Measurements from ENCODE around the gene RAB11FIP5. TPM values are rescaled to one million over a fixed set of nuclear protein-coding genes. Genes with fewer than 3 reads are reported as not detected.

Gene RAB11FIP5
- total RNA-seq, 4 donors from 2014 or later: 27.1 to 35.3 (median 33.7) TPM

GRCh38 chr2:73110168-73111072 is 2.3 kb downstream of the RAB11FIP5 start:
- ATAC-seq: no peak
- H3K9me3 ChIP-seq: no peaks in the 10 kb centered on the region
- intact Hi-C loops (cut with DNase I; ENCODE audit: low total_unique reads): loop anchor here (5.0 to 10.0 kb wide), 4 partner anchors 102 to 1168 kb away; partner anchors contain the start of genes ALMS1, CCT7, PRADC1 and SMYD5
- in situ Hi-C loops (cut with MboI; ENCODE audit: low sequenced_read_pairs in 4 of 4): no loop called here
- peak overlapping the region; percentile 81 to 96 (median 87) for H3K27ac ChIP-seq
- peaks cover 43 to 47% of the 10 kb centered on the region in 2 donors for H3K4me1 ChIP-seq
- no peaks in the 10 kb centered on the region for H3K27me3 ChIP-seq
- no peaks in the 10 kb centered on the region for H3K36me3 ChIP-seq
- TF ChIP-seq POLR2A (IDR thresholded peaks at IDR 0.05): no peak
- TF ChIP-seq, protein P1, sequence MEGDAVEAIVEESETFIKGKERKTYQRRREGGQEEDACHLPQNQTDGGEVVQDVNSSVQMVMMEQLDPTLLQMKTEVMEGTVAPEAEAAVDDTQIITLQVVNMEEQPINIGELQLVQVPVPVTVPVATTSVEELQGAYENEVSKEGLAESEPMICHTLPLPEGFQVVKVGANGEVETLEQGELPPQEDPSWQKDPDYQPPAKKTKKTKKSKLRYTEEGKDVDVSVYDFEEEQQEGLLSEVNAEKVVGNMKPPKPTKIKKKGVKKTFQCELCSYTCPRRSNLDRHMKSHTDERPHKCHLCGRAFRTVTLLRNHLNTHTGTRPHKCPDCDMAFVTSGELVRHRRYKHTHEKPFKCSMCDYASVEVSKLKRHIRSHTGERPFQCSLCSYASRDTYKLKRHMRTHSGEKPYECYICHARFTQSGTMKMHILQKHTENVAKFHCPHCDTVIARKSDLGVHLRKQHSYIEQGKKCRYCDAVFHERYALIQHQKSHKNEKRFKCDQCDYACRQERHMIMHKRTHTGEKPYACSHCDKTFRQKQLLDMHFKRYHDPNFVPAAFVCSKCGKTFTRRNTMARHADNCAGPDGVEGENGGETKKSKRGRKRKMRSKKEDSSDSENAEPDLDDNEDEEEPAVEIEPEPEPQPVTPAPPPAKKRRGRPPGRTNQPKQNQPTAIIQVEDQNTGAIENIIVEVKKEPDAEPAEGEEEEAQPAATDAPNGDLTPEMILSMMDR (IDR thresholded peaks at IDR 0.05 in 4 of 5, conservative IDR thresholded peaks at IDR 0.05 in 1 of 5): no peak
- peak overlapping the region in 3 of 4 donors; percentile 77 to 90 (median 80) for H3K4me3 ChIP-seq
- DNase-seq: no peak

DNA sequence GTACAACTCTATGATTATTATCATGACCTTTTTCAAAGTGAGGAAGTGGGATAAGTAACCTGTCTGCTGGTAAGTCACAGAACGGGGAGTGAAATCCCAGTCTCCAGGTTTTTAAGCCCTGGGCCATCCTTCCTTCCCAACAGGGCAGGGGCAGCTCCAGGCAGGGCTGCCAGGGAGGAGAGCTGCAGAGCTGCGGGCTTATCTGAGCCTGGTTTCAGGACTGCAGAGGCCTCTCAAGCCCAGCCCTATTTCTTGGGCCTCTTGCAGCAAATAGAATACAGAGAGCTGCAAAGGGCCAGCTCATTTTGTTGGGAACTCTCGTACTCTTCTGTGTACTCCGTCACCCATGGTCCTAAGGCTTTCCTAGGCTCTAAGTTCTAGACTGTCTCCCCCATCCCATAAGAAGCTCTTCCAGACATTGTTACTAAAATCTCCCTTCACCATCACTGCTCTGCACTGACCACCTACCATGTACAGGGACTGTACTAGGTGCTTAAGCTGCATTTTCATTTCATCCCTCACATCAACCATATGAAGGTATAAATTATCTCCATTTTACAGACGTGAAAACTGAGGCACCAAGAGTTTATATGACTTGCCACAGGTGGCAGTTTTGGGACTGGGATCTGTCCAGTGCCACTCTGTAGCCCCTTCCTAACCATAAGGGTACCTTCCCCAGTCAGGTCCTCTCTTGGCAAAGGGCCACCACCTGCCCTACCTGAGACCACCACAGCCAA is 3.1 kb downstream of the RAB11FIP5 start:
- no peak for ATAC-seq

DNA sequence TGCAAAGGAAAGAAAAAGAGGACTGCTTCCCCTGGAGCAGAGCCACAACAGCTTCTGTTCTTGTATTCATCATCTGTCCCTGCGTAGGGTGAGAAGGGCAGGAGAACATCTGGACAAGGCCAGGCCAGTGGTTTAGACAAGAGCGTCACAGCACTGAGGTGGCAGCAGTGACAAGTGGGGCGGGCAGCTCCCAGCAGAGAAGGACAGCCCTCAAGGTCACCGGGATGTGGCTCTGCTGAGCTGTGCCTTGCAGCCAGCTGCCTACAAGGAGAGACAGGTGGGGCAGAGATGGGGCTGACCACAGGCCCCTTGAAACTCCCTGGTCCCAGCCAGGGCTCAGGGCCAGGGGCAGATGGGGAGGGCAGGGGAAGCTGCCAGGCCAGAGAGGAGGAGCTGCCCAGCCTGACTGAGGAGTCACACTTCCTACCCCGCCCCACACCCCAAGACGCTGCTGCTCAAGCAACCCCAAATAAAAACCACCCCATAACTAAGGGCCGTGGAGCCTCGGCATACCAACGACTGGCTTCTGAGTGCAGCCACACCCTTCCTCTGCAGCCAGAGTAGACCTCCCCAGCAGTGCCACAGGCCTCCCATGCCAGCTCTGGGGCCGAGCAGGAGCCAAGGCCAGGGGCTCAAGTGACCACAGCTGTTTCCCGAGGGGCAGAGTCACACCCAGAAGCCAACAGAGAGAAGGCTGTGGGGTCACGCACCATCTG is 5.4 kb downstream of the RAB11FIP5 start:
- Histone ChIP-seq H3K27ac (peak overlapping the region; percentile 19 to 66 (median 43)), H3K4me1 (peaks cover 36 to 52% of the 10 kb centered on the region in 2 donors), H3K9me3 (no peaks in the 10 kb centered on the region), H3K4me3 (no peak overlapping the region), H3K36me3 (no peaks in the 10 kb centered on the region), H3K27me3 (no peaks in the 10 kb centered on the region)
- ATAC-seq (peak in 1 of 2 donors; percentile 49), DNase-seq (peak in 1 of 2 donors; percentile 56)
- intact Hi-C loops (cut with DNase I; ENCODE audit: low total_unique reads): no loop called here
- in situ Hi-C loops (cut with MboI; ENCODE audit: low sequenced_read_pairs in 4 of 4): no loop called here
- TF ChIP-seq, protein P1 (IDR thresholded peaks at IDR 0.05 in 4 of 5, conservative IDR thresholded peaks at IDR 0.05 in 1 of 5): no peak
- no peak for TF ChIP-seq POLR2A (IDR thresholded peaks at IDR 0.05)

More for the DNA sequence above, 3.1 kb downstream of the RAB11FIP5 start:
- no peaks in the 10 kb centered on the region for H3K9me3 ChIP-seq
- no peak overlapping the region for H3K27ac ChIP-seq
- TF ChIP-seq POLR2A (IDR thresholded peaks at IDR 0.05): no peak
- TF ChIP-seq, protein P1 (IDR thresholded peaks at IDR 0.05 in 4 of 5, conservative IDR thresholded peaks at IDR 0.05 in 1 of 5): no peak
- H3K36me3 ChIP-seq: no peaks in the 10 kb centered on the region
- H3K4me1 ChIP-seq: peaks cover 43 to 52% of the 10 kb centered on the region in 2 donors
- in situ Hi-C loops (cut with MboI; ENCODE audit: low sequenced_read_pairs in 4 of 4) (no loop called here), intact Hi-C loops (cut with DNase I; ENCODE audit: low total_unique reads) (loop anchor here (5.0 to 10.0 kb wide), 4 partner anchors 103 to 1167 kb away; partner anchors contain the start of genes ALMS1, CCT7, PRADC1 and SMYD5)
- H3K27me3 ChIP-seq: no peaks in the 10 kb centered on the region
- H3K4me3 ChIP-seq: no peak overlapping the region
- DNase-seq: no peak

GRCh38 chr2:73106791-73107190 is 6.0 kb downstream of the RAB11FIP5 start:
- no peak overlapping the region for H3K4me3 ChIP-seq
- H3K27ac ChIP-seq: peak overlapping the region; percentile 19 to 66 (median 43)
- no peaks in the 10 kb centered on the region for H3K27me3 ChIP-seq
- H3K9me3 ChIP-seq: no peaks in the 10 kb centered on the region
- peaks cover 36 to 50% of the 10 kb centered on the region in 2 donors for H3K4me1 ChIP-seq
- in situ Hi-C loops (cut with MboI; ENCODE audit: low sequenced_read_pairs in 4 of 4) (no loop called here), intact Hi-C loops (cut with DNase I; ENCODE audit: low total_unique reads) (no loop called here)
- no peaks in the 10 kb centered on the region for H3K36me3 ChIP-seq
- ATAC-seq: no peak
- TF ChIP-seq, protein P1 (IDR thresholded peaks at IDR 0.05 in 4 of 5, conservative IDR thresholded peaks at IDR 0.05 in 1 of 5): no peak
- no peak for TF ChIP-seq POLR2A (IDR thresholded peaks at IDR 0.05)
- no peak for DNase-seq
